Jurkat, Clone E6-1 (cell line): ENCODE data around the gene PDLIM5.
A peak's percentile ranks its signal among the peaks of the same experiment; 100 is the strongest.

Experiments
- DNase-seq: peaks from one replicate; pipeline ENCODE4 v3.0.0-alpha.2; 2011; ENCODE audit warnings: low read depth, low spot score
- H3K4me3 ChIP-seq: 2 replicates; pipeline ENCODE4 v1.5.1; 2011; ENCODE audit warnings: mild to moderate bottlenecking, low read length, control low read depth, moderate library complexity

PDLIM5 gene

DNA sequence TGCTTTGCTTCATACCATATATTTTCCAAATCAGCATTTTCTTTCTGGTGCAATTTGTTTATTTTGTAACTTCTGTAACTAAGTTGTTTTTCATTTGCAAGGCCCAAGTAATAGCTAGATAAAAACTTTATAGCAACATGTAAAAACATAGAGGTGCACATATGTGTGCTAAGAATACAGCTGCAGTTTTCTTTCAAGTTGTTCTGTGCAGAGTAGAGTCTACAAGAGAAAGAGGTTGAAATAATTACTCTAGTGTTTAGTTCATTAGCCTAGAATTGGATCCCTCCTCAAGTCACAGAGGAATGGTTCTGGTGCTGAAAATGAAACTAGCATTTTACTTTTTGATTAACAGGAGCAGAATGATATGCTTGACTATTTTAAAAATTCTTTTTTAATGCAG is 32.2 kb upstream of the PDLIM5 start:
- H3K4me3 ChIP-seq: no peak overlapping the region

DNA sequence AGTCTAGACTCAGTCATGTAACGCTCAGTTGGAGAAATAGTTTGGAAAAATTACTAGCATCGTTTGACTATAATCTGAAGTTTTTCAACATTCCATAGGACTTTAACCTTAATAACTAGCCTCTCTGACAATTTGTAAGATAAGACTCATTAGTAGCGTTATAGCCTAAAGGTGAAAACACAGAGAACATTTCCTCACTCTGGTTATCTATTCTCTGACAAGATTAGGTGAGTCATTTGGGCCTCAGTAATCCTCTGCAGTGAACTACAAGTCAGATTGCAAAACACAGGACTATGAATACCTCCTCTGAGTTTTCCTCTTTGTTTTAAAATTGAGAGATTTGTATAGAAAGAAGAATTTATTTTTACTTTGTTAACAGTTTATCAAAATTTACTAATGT is 31.8 kb upstream of the PDLIM5 start:
- H3K4me3 ChIP-seq: no peak overlapping the region
- DNase-seq: no peak

More for the DNA sequence above, 32.2 kb upstream of the PDLIM5 start:
- no peak for DNase-seq

DNA sequence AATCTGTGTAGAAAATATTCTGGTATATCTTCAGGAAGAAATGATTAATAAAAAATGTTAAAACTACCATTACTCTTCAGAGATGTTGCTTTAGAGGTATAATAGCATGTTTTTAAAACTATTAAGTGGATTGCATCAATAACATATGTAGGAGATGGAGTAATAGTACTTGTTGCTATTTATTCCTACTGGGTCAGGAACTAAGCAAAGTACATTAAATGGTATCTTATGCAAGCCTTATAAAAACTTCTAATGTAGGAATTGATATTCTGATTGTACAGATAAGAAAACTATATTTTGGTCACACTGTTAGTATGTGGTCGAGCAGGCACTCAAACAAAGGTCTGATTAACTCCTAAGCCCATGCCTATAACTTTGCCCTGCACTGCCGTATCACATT is 31.4 kb upstream of the PDLIM5 start:
- H3K4me3 ChIP-seq: no peak overlapping the region
- DNase-seq: no peak

DNA sequence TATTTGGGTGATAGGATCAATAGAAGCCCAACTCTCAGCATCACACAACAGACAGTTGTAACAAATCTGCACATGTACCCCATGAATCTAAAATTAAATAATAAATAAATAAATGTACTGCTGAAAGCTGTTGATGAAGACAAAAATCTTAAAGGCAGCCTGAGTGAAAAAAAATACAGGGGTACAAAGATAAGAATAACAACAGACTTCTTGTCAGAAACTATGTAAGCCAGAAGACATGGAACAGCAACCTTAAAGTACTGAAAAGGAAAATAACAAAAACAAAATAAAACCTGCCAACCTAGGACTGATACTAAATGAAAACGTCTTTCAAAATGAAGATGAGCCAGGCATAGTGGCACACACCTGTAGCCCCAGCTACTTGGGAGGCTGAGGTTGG is 25.0 kb upstream of the PDLIM5 start:
- DNase-seq: no peak
- H3K4me3 ChIP-seq: no peak overlapping the region

DNA sequence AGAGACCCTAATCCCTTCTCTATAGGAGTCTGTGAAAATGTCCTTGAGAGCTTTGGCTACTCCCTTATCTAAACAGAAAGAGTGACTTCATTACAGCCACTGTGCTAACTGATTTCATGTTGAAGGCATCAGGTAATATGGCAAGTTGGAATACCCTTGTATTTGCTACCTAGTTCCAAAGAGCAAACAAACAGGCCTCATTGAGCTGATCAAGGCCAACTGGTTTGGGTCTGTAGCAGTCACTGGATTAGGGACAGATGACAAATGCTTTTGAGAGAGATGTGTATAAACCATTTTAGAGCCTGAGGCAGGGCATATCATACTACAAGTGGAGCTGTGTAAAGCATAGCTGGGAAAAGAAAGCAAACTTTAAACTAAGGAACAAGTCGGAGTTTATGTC is 22.9 kb upstream of the PDLIM5 start:
- H3K4me3 ChIP-seq: no peak overlapping the region
- no peak for DNase-seq

DNA sequence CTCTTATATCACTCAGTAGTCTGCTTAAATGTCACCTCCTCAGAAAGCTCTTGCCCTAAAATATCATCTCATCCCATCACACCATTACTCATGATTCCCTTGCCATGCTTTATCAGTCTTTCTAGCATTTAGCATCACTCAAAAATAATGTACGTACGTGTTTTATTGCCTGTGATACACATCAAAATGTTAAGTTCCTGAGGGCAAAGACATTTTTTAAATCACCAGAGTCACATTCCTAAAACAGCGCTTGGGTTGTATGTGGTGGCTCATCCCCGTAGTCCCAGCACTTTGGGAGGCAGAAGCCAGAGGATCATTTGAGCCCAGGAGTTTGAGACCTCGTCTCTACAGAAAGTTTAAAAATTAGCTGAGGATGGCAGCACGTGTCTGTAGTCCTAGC is 21.3 kb upstream of the PDLIM5 start:
- DNase-seq: no peak

DNA sequence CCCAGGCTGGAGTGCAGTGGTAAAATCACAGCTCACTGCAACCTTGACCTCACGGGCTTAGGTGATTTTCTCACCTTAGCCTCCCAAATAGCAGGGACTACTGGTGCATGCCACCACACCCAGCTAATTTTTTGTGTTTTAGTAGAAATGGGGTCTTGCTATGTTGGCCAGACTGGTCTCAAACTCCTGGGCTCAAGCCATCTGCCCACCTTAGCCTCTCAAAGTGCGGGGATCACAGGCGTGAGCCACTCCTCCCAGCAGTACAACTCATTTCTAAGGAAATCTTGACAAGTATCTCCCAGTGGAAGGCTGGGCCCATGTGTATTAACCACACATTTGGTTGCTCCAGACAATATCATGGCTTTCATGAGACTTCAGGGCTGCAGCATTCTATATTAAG is 20.4 kb upstream of the PDLIM5 start:
- no peak for DNase-seq
- H3K4me3 ChIP-seq: no peak overlapping the region

More for the DNA sequence above, 21.3 kb upstream of the PDLIM5 start:
- no peak overlapping the region for H3K4me3 ChIP-seq

DNA sequence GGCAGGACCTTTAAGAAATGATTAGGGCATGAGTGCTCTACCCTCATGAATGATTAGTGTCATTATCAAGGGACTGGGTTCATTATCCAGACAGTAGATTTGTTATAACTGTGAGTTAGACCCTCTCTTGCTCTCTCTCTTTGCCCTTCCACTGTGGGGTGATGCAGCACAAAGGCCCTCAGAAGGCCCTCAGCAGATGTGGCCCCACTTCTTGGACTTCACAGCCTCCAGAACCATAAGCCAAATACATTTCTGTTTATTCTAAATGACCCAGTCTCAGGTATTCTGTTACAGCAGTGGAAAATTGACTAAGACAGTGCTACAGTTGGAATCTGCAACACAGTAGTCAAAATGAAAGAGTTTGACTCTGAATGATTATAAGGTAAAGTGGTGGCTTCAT is 17.2 kb upstream of the PDLIM5 start:
- DNase-seq: no peak
- no peak overlapping the region for H3K4me3 ChIP-seq

DNA sequence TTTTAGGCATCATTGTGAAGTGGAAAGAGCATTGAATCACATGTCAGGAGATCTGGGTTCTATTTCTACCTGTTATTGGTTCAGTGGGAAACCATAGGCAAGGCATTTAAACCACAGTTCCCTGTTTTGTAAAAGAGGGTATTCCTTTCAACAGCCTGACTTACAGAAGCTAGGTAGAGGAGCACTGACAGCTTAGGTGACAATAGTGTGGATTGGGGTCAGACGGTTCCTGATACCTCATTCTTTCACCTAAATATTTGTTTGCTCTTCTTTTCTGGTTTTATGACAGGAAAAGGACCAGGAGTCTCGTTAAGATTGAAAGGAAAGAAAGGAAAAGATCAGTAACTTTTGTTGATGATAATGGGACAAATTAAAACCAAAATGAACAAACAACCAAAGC is 15.9 kb upstream of the PDLIM5 start:
- no peak for DNase-seq
- no peak overlapping the region for H3K4me3 ChIP-seq

DNA sequence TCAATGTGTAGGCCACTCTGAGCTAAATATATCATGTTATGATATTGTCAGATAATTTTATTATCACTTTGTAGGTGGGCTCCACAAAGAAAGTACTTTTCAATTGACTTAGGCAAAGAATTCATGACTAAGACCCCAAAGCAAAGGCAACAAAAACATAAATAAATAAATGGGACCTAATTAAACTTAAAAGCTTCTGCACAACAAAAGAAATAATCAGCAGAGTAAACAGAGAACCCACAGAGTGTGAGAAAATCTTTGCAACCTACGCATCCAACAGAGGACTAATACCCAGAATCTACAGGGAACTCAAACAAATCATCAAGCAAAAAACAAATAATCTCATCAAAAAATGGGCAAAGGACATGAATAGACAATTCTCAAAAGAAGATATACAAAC is 15.2 kb upstream of the PDLIM5 start:
- H3K4me3 ChIP-seq: no peak overlapping the region
- no peak for DNase-seq

DNA sequence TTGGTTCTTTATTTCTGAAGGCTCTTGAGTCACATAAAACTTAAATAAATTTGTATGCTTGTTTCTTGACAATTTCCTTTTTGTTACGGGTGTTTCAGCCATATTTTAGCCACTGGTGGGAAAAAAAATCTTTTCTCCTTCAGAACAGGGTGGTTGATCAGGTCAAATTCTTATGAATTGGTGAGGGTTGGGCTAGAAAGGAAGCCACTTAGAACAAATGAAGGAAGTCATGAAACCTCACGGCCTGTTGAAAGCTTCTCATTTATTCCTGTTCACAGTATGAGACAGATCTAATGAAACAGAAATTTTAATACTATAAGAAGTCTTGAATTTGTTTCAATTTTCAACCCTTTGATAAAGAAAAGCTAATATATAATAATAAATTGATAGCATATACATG is 12.1 kb upstream of the PDLIM5 start:
- no peak for DNase-seq
- no peak overlapping the region for H3K4me3 ChIP-seq

DNA sequence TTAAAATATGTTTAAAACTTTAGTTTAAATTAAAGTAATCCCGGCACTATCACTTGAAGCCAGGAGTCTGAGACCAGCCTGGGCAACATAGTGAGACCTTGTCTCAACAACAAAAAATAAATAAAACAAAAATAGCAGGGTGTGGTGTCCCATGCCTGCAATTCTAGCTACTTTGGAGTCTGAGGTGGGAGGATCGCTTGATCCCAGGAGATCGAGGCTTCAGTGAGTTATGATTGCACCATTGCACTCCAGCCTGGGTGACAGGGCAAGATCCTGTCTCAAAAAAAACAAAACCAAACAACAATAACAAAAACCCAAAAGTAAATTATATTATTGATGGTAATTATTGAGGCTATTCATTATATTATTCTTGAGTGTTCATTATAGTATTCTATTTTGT is 9.9 kb upstream of the PDLIM5 start:
- no peak overlapping the region for H3K4me3 ChIP-seq
- no peak for DNase-seq

DNA sequence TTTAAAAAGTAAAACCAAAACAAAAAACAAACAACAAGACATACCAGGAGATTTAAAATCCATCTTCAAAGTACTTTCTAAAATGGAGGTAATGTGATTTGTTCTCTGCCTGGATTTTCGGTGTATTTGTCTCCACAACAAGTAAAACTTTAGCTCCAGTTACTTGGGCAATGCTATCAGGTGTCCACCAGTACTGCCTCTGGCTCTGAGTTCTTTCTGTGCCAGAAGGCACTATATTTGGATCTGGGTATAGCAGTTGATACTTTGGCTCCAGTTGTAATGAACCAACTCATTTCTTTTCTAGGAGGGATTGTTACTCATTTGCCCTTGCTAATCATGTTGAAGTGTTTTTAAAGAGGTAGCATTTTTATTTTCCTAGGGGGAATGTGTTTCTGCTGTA is 9.5 kb upstream of the PDLIM5 start:
- DNase-seq: no peak
- no peak overlapping the region for H3K4me3 ChIP-seq

DNA sequence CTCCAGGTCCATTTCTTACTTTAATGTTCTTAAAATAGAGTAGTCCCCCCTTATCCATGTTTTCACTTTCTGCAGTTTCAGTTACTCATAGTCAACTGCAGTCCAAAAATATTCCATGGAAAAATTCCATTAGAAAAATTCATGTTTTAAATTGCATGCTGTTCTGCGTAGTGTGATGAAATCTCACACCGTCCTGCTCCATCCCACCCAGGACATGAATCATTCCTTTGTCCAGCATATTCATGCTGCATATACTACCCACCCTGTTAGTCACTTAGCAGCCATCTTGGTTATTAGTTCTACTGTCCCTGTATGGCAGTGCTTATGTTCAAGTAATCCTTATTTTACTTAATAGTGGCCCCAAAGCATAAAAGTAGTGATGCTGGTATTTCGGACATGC is 5.4 kb upstream of the PDLIM5 start:
- DNase-seq: no peak

DNA sequence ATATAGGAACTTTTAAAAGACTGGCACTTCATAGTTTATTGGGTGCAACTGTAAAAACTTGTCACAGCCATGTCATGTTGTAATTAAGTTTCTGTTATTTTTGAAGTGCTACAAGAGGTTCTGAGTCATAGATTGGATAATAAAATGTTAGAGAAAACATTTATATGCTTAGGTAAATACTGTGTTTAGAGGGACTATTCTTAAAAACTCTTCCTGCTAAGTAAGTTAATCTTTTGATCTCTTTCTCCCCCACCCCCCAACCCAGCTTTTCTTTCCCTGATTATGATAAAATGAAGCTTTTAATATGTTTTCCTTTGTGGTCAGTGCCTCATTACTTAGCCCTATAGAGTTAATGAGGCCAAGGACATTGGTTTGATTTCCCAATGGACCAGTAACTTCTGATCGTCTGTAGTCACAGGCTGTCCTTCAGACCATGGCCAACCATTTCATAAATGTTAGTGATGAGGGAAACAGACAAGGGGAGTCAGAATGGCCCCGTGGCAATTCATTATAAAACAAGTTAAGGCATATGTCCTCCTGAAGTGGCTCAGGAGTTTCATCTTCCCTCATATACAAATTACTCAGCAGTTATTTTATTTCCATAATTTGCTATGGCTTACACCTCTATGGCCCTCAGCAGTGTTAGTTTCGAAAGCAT is 3.9 kb upstream of the PDLIM5 start:
- H3K4me3 ChIP-seq: no peak overlapping the region
- no peak for DNase-seq

More for the DNA sequence above, 5.4 kb upstream of the PDLIM5 start:
- H3K4me3 ChIP-seq: no peak overlapping the region

DNA sequence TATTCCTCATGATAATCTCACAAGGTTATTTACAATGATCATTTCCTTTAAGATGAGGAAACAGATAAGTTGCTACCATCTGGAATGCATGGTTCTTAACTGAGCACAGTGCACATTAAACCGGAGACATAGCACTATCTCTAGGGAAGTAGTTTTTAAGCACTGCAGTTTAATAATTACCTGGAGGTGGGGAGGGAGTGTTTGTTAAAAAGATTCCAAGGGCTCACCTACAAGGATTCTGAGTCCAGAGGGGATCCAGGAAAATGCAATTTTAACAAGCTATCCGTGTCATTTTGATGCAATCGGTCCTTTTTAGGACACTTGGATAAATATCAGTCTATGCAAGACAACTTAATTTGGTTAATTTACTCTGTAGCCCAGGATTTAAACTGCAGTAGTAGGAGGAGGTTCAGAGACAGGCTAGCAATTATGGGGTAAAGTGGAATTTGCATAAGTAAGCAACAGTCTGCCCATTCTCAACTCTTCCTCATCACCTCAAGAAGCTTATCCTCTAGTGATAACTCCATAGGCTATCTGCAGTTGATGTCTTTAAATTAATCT is 2.8 kb upstream of the PDLIM5 start:
- no peak overlapping the region for H3K4me3 ChIP-seq
- no peak for DNase-seq

DNA sequence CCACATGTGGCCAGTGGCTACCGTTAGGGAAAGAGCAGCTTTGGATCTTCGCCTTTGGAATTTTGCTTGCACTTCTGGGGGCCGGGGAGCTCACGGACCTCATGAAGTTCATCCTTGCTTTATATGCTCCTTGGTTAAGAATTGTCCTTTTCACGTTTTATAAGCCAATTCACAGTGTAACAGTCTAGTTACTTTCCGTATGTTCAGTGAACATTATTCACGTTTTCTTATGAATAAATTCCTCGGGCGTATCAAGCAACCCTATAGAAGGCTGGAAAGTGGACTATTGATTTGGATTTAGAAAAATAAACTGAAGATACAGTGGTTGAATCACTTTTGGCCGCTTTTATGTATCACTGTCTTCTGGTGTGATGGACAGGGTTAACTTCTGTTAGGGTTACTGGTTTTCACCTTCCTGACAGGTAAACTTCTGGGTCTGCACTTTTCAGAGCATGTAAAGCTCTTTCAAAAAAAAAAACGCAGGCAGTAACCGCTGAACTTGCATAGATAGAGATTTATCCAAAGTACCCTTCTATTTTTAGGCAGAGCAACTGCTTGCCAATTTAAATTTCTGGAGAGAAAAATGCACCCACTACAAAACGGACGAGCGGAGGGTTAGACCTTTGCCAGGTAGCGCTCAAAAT is 569 bp upstream of the PDLIM5 start:
- DNase-seq: no peak

DNA sequence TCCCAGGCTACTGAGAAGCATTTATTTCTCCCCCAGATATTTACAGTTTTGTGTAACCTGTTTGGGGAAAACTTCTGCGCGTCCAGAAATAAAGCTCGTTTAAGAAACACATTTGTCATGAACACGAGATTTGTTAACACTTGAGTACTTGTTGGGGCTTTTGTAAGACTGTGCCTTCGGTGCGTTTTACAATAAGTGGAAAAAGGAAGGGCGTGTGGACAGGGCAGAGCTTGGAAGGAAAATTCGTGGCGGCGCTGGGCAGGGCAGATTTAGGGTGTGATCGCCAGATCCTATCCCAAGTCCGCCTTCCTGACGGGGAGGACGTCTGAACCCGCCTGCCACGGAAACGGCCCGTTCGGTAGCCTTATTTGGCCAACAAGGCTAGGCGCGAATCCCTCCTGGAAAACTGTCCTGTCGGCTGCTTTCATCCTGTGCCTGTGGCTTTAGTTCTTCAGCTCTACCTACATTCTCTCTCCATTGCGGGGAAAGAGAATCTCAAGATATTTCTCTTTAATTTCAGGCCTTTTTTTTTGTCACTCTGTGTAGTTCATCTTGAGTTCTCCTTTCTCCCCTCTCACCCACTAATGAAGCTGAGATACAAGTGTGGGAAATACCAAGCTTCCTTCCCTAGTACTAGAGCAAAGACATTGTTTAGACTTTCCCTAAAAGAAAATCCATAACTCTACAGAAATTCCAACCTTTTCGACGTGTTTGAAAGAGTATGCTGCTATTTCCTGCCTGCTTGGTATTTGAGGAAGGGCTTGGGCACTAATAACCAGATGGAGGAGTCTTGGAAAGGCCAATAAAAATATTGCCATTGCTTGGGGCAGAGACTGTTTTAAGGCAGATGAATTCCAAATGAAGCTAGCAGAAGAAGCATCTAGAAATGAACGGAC is 982 bp downstream of the PDLIM5 start:
- H3K4me3 ChIP-seq: peak overlapping the region; percentile 75
- DNase-seq: no peak

More for the DNA sequence above, 569 bp upstream of the PDLIM5 start:
- peak overlapping the region; percentile 75 for H3K4me3 ChIP-seq

DNA sequence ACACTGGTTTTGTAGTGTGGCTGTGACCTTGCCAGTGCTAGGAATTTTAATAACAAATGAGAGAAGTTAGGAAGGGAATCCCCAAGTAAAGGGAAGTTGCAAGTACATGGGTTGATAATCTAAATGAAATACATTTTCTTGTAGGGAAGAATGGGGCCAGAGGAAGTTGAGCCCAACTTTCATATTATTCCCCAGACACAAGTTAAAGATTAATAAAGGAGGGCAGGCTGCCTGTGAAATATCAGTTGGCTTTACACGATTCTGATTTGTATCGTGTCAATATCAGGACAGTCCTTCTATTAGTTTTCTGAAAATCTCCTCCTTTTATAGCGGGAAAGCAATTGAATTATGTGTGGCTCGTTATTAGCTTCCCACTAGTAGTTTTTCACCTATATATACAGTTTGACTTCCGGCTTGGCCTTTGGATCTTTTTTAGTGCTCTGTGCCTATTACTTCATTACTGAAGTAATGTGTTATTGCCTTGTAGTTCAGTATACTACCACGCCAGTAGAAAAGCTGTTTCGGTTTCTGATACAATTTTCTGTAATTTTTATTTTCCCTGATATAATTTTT is 1.7 kb downstream of the PDLIM5 start:
- no peak overlapping the region for H3K4me3 ChIP-seq
- no peak for DNase-seq

DNA sequence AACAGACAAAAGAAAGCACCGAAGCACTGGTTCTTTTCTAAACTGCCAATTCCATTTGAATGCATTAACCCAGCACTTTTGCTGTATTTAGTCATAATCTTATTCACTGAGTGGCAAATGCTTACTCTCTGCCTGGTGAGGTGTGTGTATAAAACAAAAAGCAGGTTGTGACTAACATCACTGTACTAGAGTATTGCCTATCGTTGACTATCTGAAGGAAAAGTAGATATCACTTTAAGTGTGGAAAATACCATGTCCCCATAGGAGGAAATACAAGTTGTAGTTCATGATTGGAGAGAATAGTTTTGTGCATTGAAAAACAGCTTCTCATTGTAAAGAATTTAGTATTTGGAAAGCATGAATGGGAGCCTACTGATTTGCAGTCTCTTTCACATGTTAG is 2.7 kb downstream of the PDLIM5 start:
- DNase-seq: no peak
- no peak overlapping the region for H3K4me3 ChIP-seq
